HepG2 (cell line): ENCODE measurements around the gene RBM46. TPM values are rescaled to one million over a fixed set of nuclear protein-coding genes. Genes with fewer than 3 reads are reported as not detected.

Experiments used
- ATAC-seq: fragments of 200-7000 bp; cut with Tn5 transposase; 3 replicates; pipeline ENCODE4 v1.9.1; 2020; ENCODE audit warnings: mild to moderate bottlenecking, moderate library complexity
- BruUV-seq: library from RNA; stranded (reverse); fragments of 400-500 nt; replicated peaks from 2 replicates; lab custom pipeline; 2021; lab: Mats Ljungman, UMichigan
- CTCF ChIA-PET: fragments of 300-600 bp; formaldehyde crosslinking; extraction: SDS; loops from one replicate; lab custom pipeline; 2021; ENCODE audit warnings: low total read pairs, inconsistent platforms, low intra/inter-chr PET ratio; lab: Yijun Ruan, JAX
- POLR2A ChIA-PET: fragments of 350-600 bp; sonication (Branson Sonifier 250); formaldehyde crosslinking; loops from one replicate; lab custom pipeline; 2020; ENCODE audit warnings: antibody characterized with exemption, inconsistent platforms; lab: Yijun Ruan, JAX
- DNase-seq: peaks from one replicate; pipeline ENCODE4 v3.0.0-alpha.2; 2015; ENCODE audit warnings: low spot score
- FAIRE-seq: peaks from 3 replicates; lab custom pipeline; 2011; peaks lifted over from hg19 to GRCh38; lab: Jason Lieb, UNC
- H2AFZ ChIP-seq: one replicate; pipeline ENCODE4 v1.6.1; 2011; ENCODE audit warnings: low read length, inconsistent platforms
- H3K27ac ChIP-seq: fragments of 300-600 bp; 3 replicates; pipeline ENCODE4 v1.8.0; 2011; ENCODE audit warnings: mixed run types, mild to moderate bottlenecking, mixed read lengths, low read length, inconsistent platforms; ENCODE audit not compliant: insufficient read depth; ENCODE audit errors: extremely low read length
- H3K27me3 ChIP-seq, 2 experiments: fragments of 200-600 bp in 1 of 2; 2 replicates in 1 of 2; 3 replicates in 1 of 2; pipeline versions ENCODE4 v1.6.0 to v1.8.0; 2011; ENCODE audit warnings: low read length in 2 of 2, mild to moderate bottlenecking in 2 of 2, moderate library complexity in 2 of 2, inconsistent platforms in 1 of 2; ENCODE audit not compliant: insufficient read depth in 2 of 2, control insufficient read depth in 1 of 2
- H3K36me3 ChIP-seq, 2 experiments: fragments of 200-600 bp in 1 of 2; replicated peaks in 1 of 2; 2 replicates in 1 of 2; 3 replicates in 1 of 2; pipeline versions ENCODE4 v1.5.1 to v1.8.0; 2011; ENCODE audit warnings: low read length in 2 of 2, inconsistent platforms in 1 of 2; ENCODE audit not compliant: insufficient read depth in 2 of 2, control insufficient read depth in 1 of 2
- H3K4me1 ChIP-seq: 2 replicates; pipeline ENCODE4 v1.5.1; 2012; ENCODE audit warnings: low read length, inconsistent platforms; ENCODE audit not compliant: insufficient read depth
- H3K4me2 ChIP-seq: 2 replicates; pipeline ENCODE4 v1.6.0; 2011; ENCODE audit warnings: low read depth, low read length, inconsistent platforms
- H3K4me3 ChIP-seq, 3 experiments: fragments of 200-600 bp in 1 of 3; sonication (generic), shearing (Covaris generic) in 1 of 3; replicated peaks in 1 of 3; 2 replicates each; pipeline ENCODE4 v1.5.1; 2011 to 2016; ENCODE audit warnings: low read length in 3 of 3, inconsistent platforms in 2 of 3, low read depth in 2 of 3, mild to moderate bottlenecking in 2 of 3, control low read depth in 1 of 3, mixed read lengths in 1 of 3; ENCODE audit not compliant: insufficient read depth in 1 of 3
- H3K79me2 ChIP-seq: one replicate; pipeline ENCODE4 v1.6.1; 2011; ENCODE audit warnings: low read length, inconsistent platforms; ENCODE audit not compliant: insufficient read depth
- H3K9ac ChIP-seq: 2 replicates; pipeline ENCODE4 v1.6.0; 2011; ENCODE audit warnings: mild to moderate bottlenecking, low read depth, low read length, inconsistent platforms; ENCODE audit not compliant: insufficient read depth
- H3K9me3 ChIP-seq: 2 replicates; pipeline ENCODE4 v1.5.1; 2012; ENCODE audit warnings: mild to moderate bottlenecking, low read length
- H4K20me1 ChIP-seq: 2 replicates; pipeline ENCODE4 v1.6.0; 2011; ENCODE audit warnings: inconsistent platforms, mild to moderate bottlenecking, low read length, moderate library complexity; ENCODE audit not compliant: insufficient read depth
- CREB1 ChIP-seq, 2 experiments: fragments of 450-650 bp in 1 of 2; IDR thresholded peaks; 2 replicates each; pipeline ENCODE4 v1.6.1; 2016 to 2017; ENCODE audit warnings: control low read depth in 1 of 2, mild to moderate bottlenecking in 1 of 2, missing compliant biosample characterization in 1 of 2, missing genetic modification characterization in 1 of 2
- GATAD2A ChIP-seq: IDR thresholded peaks from 2 replicates; pipeline ENCODE4 v1.6.1; 2016
- HCFC1 ChIP-seq: fragments of 150-350 bp; IDR thresholded peaks from 2 replicates; pipeline ENCODE4 v1.6.1; 2014; ENCODE audit warnings: low read depth, low read length
- SETDB1 ChIP-seq: sonication (generic); formaldehyde crosslinking; IDR thresholded peaks from 2 replicates; pipeline ENCODE4 v1.5.1; 2020; ENCODE audit warnings: missing genetic modification reagents, mild to moderate bottlenecking, borderline replicate concordance
- ZFP37 ChIP-seq: sonication (generic); formaldehyde crosslinking; IDR thresholded peaks from 2 replicates; pipeline ENCODE4 v1.4.0; 2020; ENCODE audit warnings: missing genetic modification reagents, borderline replicate concordance
- ZNF24 ChIP-seq: fragments of 450-650 bp; IDR thresholded peaks from 2 replicates; pipeline ENCODE4 v1.6.1; 2017; ENCODE audit warnings: antibody characterized with exemption, mild to moderate bottlenecking
- ZNF430 ChIP-seq: sonication (generic); formaldehyde crosslinking; IDR thresholded peaks from 2 replicates; pipeline ENCODE4 v1.9.0; 2021; ENCODE audit warnings: mild to moderate bottlenecking, missing genetic modification reagents
- ZNF431 ChIP-seq: sonication (generic); formaldehyde crosslinking; IDR thresholded peaks from 2 replicates; pipeline ENCODE4 v1.9.0; 2022; ENCODE audit warnings: missing genetic modification reagents, low read depth, mild to moderate bottlenecking, borderline replicate concordance
- ZNF674 ChIP-seq: sonication (generic); formaldehyde crosslinking; IDR thresholded peaks from 2 replicates; pipeline ENCODE4 v1.5.0; 2020; ENCODE audit warnings: low read depth, mild to moderate bottlenecking, missing genetic modification reagents
- ZNF678 ChIP-seq: sonication (generic); formaldehyde crosslinking; IDR thresholded peaks from 2 replicates; pipeline ENCODE4 v1.4.0; 2020; ENCODE audit warnings: mild to moderate bottlenecking, missing genetic modification reagents
- ZNF75D ChIP-seq: sonication (generic); formaldehyde crosslinking; IDR thresholded peaks from 2 replicates; pipeline ENCODE4 v1.8.1; 2023; ENCODE audit warnings: missing genetic modification reagents, mild to moderate bottlenecking, borderline replicate concordance
- WGBS: methylation state at CpG from one replicate; pipeline ENCODE4 v1.1.6; 2017; ENCODE audit warnings: low lambda C conversion rate; 5-methylcytosine and 5-hydroxymethylcytosine counted together
- in situ Hi-C: cut with HindIII; loops from 2 replicates; pipeline ENCODE4 v1.10.0; 2017; ENCODE audit warnings: low pct_unique_long_range_greater_than_20kb; ENCODE audit not compliant: extremely low pct_ligation_motif_present
- intact Hi-C: fragments of 100-400 bp; cut with micrococcal nuclease; formaldehyde crosslinking; loops from one replicate; pipeline ENCODE4 v1.10.0; 2022; ENCODE audit not compliant: unreplicated experiment
- polyA plus RNA-seq, 8 experiments: library from polyadenylated mRNA; depleted of rRNA in 3 of 8; stranded (reverse) in 7 of 8; unstranded in 1 of 8; fragments of >200 nt; fragmentation: Illumina TruSeq in 4 of 8; extraction: Trizol in 4 of 8; gene quantifications; 2 replicates each; pipeline versions ENCODE4 v1.2.1 to v1.2.3, GENCODE V29; 2011 to 2016; ENCODE audit warnings: low read depth in 4 of 8, missing spikeins in 1 of 8, mixed read lengths in 1 of 8; ENCODE audit not compliant: insufficient read depth in 1 of 8
- total RNA-seq, 5 experiments: library from RNA; depleted of rRNA; stranded (reverse); fragments of >200 nt; fragmentation: Illumina TruSeq; extraction: Trizol; gene quantifications; 2 replicates each; pipeline ENCODE4 v1.2.3, GENCODE V29; 2016; ENCODE audit warnings: low read depth in 1 of 5
- TF ChIP-seq, protein P1 (sequence below): sonication (generic); formaldehyde crosslinking; IDR thresholded peaks from 2 replicates; pipeline ENCODE4 v1.4.0; 2020; ENCODE audit warnings: mild to moderate bottlenecking, missing genetic modification reagents
- TF ChIP-seq, protein P2 (sequence below): sonication (generic); formaldehyde crosslinking; conservative IDR thresholded peaks from 2 replicates; pipeline ENCODE4 v1.5.0; 2020; ENCODE audit warnings: missing genetic modification reagents
- TF ChIP-seq, protein P3 (sequence below): IDR thresholded peaks from 2 replicates; pipeline ENCODE4 v1.4.0; 2020; ENCODE audit warnings: mild to moderate bottlenecking, missing genetic modification reagents
- TF ChIP-seq, protein P4 (sequence below): sonication (generic); formaldehyde crosslinking; IDR thresholded peaks from 2 replicates; pipeline ENCODE4 v1.8.1; 2023; ENCODE audit warnings: mild to moderate bottlenecking, missing genetic modification reagents, borderline replicate concordance

The RBM46 gene
- total and polyA plus RNA-seq, 2 of the 13 experiments (the other 11 are each of a cell fraction or from before 2014, with no cell fraction given): not detected

DNA sequence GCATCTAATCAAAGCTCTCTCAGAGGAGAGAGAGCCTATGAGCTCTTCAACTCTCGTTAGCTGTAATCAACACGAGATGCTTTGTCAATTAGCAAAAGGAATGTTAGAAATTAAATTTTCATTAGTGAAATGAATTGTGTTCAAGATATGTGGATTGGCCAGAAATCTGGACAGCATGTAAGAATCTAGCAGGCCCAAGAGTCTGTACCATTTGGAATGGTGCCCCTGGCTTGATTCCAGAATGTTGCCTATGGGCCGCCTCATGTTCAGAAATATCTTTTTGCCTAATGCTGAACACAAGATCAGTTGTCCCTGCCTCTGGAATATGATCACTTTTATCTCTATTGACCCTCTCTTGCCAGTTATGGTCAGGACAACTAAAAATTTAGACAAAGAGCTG lies 88.2 kb downstream of the RBM46 start:
- H3K27ac ChIP-seq: no peak overlapping the region
- POLR2A ChIA-PET: no interaction called here
- no TSS peak for BruUV-seq
- intact Hi-C loops: no loop called here
- CTCF ChIA-PET: no interaction called here
- H3K9me3 ChIP-seq: peaks cover 17% of the 10 kb centered on the region; the same call in 1 of the 2 replicates
- no peaks in the 10 kb centered on the region for H4K20me1 ChIP-seq
- no peaks in the 10 kb centered on the region for H3K36me3 ChIP-seq
- no peaks in the 10 kb centered on the region for H3K79me2 ChIP-seq
- H3K4me2 ChIP-seq: no peak overlapping the region
- no peak overlapping the region for H3K4me3 ChIP-seq
- ATAC-seq (no peak), FAIRE-seq (no peak), DNase-seq (no peak)
- 13% methylated on average over 3 of the region's 3 CpGs for WGBS
- in situ Hi-C loops: no loop called here
- no peak overlapping the region for H3K9ac ChIP-seq
- TF ChIP-seq ZNF431 (CRISPR knock-in tag): no peak
- TF ChIP-seq, protein P1, sequence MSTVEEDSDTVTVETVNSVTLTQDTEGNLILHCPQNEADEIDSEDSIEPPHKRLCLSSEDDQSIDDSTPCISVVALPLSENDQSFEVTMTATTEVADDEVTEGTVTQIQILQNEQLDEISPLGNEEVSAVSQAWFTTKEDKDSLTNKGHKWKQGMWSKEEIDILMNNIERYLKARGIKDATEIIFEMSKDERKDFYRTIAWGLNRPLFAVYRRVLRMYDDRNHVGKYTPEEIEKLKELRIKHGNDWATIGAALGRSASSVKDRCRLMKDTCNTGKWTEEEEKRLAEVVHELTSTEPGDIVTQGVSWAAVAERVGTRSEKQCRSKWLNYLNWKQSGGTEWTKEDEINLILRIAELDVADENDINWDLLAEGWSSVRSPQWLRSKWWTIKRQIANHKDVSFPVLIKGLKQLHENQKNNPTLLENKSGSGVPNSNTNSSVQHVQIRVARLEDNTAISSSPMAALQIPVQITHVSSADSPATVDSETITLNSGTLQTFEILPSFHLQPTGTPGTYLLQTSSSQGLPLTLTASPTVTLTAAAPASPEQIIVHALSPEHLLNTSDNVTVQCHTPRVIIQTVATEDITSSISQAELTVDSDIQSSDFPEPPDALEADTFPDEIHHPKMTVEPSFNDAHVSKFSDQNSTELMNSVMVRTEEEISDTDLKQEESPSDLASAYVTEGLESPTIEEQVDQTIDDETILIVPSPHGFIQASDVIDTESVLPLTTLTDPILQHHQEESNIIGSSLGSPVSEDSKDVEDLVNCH: no peak
- TF ChIP-seq SETDB1 (CRISPR knock-in tag): no peak
- TF ChIP-seq ZNF678 (CRISPR knock-in tag): no peak
- TF ChIP-seq ZNF24: no peak
- TF ChIP-seq, protein P2, sequence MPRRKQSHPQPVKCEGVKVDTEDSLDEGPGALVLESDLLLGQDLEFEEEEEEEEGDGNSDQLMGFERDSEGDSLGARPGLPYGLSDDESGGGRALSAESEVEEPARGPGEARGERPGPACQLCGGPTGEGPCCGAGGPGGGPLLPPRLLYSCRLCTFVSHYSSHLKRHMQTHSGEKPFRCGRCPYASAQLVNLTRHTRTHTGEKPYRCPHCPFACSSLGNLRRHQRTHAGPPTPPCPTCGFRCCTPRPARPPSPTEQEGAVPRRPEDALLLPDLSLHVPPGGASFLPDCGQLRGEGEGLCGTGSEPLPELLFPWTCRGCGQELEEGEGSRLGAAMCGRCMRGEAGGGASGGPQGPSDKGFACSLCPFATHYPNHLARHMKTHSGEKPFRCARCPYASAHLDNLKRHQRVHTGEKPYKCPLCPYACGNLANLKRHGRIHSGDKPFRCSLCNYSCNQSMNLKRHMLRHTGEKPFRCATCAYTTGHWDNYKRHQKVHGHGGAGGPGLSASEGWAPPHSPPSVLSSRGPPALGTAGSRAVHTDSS (CRISPR knock-in tag): no peak
- TF ChIP-seq ZNF674 (CRISPR knock-in tag): no peak
- no peak for TF ChIP-seq ZFP37 (CRISPR knock-in tag)
- TF ChIP-seq HCFC1: no peak
- no peak for TF ChIP-seq CREB1 (IDR thresholded peaks at IDR 0.05)
- TF ChIP-seq CREB1 (CRISPR knock-in tag; IDR thresholded peaks at IDR 0.05): no peak
- TF ChIP-seq GATAD2A: no peak
- TF ChIP-seq ZNF75D (CRISPR knock-in tag): no peak
- no peak for TF ChIP-seq ZNF430 (CRISPR knock-in tag)
- TF ChIP-seq, protein P3, sequence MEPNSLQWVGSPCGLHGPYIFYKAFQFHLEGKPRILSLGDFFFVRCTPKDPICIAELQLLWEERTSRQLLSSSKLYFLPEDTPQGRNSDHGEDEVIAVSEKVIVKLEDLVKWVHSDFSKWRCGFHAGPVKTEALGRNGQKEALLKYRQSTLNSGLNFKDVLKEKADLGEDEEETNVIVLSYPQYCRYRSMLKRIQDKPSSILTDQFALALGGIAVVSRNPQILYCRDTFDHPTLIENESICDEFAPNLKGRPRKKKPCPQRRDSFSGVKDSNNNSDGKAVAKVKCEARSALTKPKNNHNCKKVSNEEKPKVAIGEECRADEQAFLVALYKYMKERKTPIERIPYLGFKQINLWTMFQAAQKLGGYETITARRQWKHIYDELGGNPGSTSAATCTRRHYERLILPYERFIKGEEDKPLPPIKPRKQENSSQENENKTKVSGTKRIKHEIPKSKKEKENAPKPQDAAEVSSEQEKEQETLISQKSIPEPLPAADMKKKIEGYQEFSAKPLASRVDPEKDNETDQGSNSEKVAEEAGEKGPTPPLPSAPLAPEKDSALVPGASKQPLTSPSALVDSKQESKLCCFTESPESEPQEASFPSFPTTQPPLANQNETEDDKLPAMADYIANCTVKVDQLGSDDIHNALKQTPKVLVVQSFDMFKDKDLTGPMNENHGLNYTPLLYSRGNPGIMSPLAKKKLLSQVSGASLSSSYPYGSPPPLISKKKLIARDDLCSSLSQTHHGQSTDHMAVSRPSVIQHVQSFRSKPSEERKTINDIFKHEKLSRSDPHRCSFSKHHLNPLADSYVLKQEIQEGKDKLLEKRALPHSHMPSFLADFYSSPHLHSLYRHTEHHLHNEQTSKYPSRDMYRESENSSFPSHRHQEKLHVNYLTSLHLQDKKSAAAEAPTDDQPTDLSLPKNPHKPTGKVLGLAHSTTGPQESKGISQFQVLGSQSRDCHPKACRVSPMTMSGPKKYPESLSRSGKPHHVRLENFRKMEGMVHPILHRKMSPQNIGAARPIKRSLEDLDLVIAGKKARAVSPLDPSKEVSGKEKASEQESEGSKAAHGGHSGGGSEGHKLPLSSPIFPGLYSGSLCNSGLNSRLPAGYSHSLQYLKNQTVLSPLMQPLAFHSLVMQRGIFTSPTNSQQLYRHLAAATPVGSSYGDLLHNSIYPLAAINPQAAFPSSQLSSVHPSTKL (CRISPR knock-in tag): no peak
- TF ChIP-seq, protein P4, sequence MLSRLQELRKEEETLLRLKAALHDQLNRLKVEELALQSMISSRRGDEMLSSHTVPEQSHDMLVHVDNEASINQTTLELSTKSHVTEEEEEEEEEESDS (CRISPR knock-in tag): no peak
- H3K27me3 ChIP-seq: no peaks in the 10 kb centered on the region
- H2AFZ ChIP-seq: no peak overlapping the region
- no peaks in the 10 kb centered on the region for H3K4me1 ChIP-seq
